Renal cortical epithelial cell (primary cell): ENCODE measurements around the gene PTCH2. TPM values are rescaled to one million over a fixed set of nuclear protein-coding genes. Genes with fewer than 3 reads are reported as not detected.

Experiments
- DNase-seq: peaks from one replicate; pipeline ENCODE4 v3.0.0-alpha.2; 2011; ENCODE audit warnings: low read depth
- total RNA-seq: library from RNA; depleted of rRNA; stranded (reverse); fragments of >200 nt; gene quantifications from 2 replicates; pipeline ENCODE4 v1.2.3, GENCODE V29; 2014

Gene PTCH2
- total RNA-seq, 1 donor from 2014 or later = 0.10 TPM

GRCh38 chr1:44784094-44785028, 58.7 kb downstream of the PTCH2 start:
- no peak for DNase-seq

DNA sequence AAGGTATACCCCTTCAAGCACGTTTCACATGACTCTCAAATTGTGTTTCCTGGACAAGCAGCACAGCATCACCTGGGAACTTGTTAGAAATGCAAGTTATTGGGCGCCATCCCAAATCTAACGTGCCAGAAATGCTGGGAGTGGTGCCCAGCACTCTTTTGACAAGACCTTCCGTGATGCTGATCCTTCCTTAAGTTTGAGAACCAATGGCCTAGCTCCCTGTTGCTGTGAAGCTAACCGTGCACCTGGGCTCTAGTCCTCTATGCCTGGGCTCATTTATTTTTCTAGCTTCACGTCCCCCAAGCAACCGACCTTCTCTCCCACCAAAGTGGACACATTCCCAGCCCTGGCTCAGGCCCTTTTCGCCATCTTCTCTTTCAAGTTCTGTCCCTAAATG, 59.4 kb downstream of the PTCH2 start:
- DNase-seq = no peak

GRCh38 chr1:44780583-44781121, 62.4 kb downstream of the PTCH2 start:
- no peak for DNase-seq

DNA sequence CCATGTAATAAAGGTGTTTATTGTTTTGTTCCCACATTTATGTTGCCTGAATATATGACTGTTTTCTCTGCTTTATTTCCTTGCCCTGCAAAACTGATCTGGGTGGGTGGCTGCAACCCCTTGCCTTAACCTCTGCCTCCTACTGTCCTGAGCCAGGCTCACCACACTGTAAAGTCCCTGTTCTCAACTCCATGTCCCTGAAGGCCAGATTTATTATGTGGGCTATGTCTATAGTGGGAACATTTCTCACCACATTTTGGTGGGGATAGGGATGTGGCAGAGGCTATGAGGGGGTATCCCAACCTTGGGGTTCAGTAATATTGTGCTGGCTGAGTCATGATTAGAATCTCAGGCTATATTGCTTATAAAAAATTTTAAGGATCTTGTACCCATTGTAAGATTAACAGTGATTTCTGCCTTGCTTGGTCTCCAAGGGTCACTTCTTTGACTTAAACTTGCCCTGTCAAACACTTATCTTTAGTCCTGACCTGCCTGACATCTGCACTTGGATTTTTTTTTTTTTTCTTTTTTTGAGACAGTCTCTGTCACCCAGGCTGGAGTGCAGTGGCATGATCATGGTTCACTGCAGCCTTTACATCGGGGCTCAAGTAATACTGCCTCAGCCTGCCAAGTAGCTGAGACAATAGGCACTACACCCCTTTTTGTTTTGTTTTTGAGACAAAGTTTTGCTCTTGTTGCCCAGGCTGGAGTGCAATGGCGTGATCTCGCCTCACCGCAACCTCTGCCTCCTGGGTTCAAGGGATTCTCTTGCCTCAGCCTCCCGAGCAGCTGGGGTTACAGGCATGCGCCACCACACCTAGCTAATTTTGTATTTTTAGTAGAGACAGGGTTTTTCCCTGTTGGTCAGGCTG, 64.1 kb downstream of the PTCH2 start:
- no peak for DNase-seq

DNA sequence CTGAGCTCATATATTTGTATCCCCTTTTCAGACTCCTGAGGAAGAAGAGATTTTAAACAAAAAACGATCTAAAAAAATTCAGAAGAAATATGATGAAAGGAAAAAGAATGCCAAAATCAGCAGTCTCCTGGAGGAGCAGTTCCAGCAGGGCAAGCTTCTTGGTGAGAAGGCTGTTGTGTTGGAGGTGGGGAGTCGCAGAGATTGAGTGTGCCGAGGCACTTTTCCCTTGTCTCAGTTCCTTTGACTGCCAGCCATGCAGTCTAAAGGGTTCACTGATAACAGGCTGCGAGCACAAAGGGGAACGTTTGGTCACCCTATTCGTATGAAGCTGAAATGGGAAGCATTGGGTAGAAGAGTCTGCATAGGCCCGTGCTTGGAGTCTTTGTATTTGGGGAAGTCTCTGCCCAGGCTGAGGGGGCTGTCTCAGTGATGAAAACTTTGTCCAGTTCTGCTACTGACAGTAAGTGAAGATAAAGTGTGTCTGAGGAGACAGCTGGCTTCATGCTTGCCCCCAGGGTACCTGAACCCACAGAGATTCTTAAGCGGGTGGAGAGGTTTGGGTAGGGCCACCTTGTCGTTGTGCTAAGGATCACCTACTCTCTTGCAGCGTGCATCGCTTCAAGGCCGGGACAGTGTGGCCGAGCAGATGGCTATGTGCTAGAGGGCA, 65.0 kb downstream of the PTCH2 start:
- no peak for DNase-seq

DNA sequence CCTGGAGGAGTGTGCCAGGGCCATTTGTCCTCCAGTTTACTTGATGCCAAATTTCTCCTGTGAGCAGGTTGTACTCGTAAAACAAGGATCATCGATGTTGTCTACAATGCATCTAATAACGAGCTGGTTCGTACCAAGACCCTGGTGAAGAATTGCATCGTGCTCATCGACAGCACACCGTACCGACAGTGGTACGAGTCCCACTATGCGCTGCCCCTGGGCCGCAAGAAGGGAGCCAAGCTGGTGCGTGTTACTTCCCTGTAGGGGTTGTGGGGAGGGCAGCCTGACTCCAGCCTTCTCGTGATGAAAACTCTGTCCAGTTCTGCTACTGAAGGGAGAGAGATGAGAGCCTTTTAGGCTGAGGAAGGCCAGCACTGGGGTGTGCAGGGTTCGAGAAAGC, 65.5 kb downstream of the PTCH2 start:
- DNase-seq = no peak

- DNase-seq = no peak
Observed at GRCh38 chr1:44776730-44777068, 66.4 kb downstream of the PTCH2 start.

DNA sequence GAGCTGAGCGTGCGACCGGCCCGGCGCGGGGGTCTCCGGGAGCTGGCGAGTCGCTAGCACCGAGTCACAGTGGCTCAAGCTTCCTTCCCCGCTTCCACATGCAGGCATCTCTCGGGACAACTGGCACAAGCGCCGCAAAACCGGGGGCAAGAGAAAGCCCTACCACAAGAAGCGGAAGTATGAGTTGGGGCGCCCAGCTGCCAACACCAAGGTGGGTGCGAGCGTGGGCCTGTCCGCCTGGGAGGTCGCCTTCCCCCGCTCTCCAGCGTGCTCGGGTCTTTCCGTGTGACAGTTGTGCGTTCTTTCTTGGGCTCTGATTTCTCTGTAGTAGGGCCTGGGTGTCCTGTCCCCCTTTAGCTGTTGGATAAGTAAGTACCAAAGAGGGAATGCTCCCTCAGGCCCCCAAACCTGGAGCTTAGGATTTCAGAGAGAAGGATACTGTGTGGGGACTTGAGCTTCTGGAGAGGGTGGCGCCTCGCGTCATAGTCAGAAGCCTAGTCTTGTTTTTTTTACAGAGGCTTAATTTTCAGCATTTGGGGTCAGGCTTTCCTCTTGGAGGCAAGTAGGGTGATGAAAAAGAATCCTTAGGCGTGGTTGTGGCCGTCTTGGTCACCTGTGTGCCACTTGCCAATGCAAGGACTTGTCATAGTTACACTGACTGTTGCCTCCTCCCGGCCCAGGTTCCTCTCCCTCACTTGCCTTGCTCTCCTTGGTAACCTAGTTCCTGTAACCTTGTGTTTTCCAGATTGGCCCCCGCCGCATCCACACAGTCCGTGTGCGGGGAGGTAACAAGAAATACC, 66.9 kb downstream of the PTCH2 start:
- no peak for DNase-seq

DNA sequence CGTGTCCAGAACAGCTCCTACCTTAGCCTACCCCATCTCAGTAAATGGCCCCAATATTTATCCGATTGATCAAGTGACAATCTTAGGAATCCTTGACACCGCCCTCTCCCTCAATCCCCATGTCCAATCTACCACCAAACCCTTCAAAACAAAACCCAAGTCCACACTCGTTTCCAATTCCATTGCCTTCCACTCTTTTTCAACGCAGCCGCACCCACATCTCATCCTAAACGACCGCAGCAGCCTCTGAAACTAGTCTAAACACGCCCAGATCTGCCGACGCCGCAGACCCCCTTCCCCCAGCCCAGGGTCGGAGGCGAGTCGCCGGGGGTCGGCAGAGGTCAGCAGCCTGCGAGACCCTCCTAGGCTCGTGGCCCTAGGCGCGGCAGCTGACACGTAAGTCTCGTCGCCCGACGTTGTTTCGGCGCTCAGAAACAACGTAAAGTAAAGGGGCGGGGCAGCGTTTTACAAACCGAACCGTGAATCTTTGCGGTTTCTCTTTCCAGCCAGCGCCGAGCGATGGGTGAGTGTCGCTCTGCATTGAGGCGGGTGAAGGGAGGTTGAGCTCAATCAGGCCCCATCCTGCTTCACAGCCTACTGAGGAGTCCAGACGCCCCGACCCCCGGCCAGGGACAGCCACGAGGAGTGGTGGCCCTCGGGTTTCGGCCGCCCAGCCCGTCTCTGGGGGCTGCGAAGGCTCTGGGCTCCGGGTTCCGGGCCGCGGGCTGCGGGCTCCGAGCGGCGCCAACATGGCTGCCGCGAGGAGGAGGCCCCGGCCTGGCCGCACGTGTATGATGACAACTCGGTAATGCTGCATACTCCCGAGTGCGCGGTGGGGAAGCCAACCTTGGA, 67.7 kb downstream of the PTCH2 start, which contains the start of gene RPS8:
RPS8 (plus strand) TSS at position 463 of the 852 bp plus-strand sequence; CDS start at position 520, 57 bp downstream.
- DNase-seq = peak; percentile 86

Other genes starting within 250 kb of the PTCH2 start
- gene TMEM53, start 168.8 kb downstream of the PTCH2 start, total RNA-seq = 8.4 and 8.9 TPM in 2 replicates
- gene ARMH1, start 168.5 kb downstream of the PTCH2 start, total RNA-seq = 6.7 TPM in 1 of 2 replicates, not detected in the other
- not detected in 2 replicates for gene RNU5D-1, start 112.1 kb downstream of the PTCH2 start, total RNA-seq
- gene KIF2C, start 103.4 kb downstream of the PTCH2 start, total RNA-seq = 0.94 and 15.5 TPM in 2 replicates
- 915 and 2,161 TPM in 2 replicates for gene RPS8, start 67.7 kb downstream of the PTCH2 start, total RNA-seq
- 0.15 TPM in 1 of 2 replicates, not detected in the other for gene BEST4, start 55.1 kb downstream of the PTCH2 start, total RNA-seq
- 14.2 and 16.6 TPM in 2 replicates for gene PLK3, start 42.9 kb downstream of the PTCH2 start, total RNA-seq
- gene DYNLT4, start 35.9 kb downstream of the PTCH2 start, total RNA-seq = 0.30 and 1.7 TPM in 2 replicates
- gene BTBD19, start 34.7 kb downstream of the PTCH2 start, total RNA-seq = 1.2 and 4.4 TPM in 2 replicates
- 29.0 and 30.2 TPM in 2 replicates for gene EIF2B3, start 143.3 kb upstream of the PTCH2 start, total RNA-seq
- 23.1 and 53.7 TPM in 2 replicates for gene HECTD3, start 168.1 kb upstream of the PTCH2 start, total RNA-seq
- gene UROD, start 169.0 kb upstream of the PTCH2 start, total RNA-seq = 81.5 and 156 TPM in 2 replicates